ENCODE measurements around the gene CD7. TPM values are rescaled to one million over a fixed set of nuclear protein-coding genes. Genes with fewer than 3 reads are reported as not detected.

CD7 gene
- total RNA-seq, 1 donor from 2014 or later = not detected

GRCh38 chr17:82353484-82353883, 36.1 kb upstream of the CD7 start:
- H3K27ac Mint-ChIP-seq (ENCODE audit: unreplicated experiment) = no peak overlapping the region
- no peaks in the 10 kb centered on the region for H3K36me3 Mint-ChIP-seq (ENCODE audit: low read depth)
- no peaks in the 10 kb centered on the region for H3K9me3 Mint-ChIP-seq (ENCODE audit: low read depth)
- peaks cover 3% of the 10 kb centered on the region for H3K4me1 Mint-ChIP-seq (ENCODE audit: low read depth)
- TF ChIP-seq CTCF (IDR thresholded peaks at IDR 0.05) = no peak
- no peak overlapping the region for H3K4me3 Mint-ChIP-seq (ENCODE audit: unreplicated experiment)
- peaks cover 22% of the 10 kb centered on the region for H3K27me3 Mint-ChIP-seq (ENCODE audit: low read depth)
- no peak for DNase-seq (ENCODE audit: low spot score)

DNA sequence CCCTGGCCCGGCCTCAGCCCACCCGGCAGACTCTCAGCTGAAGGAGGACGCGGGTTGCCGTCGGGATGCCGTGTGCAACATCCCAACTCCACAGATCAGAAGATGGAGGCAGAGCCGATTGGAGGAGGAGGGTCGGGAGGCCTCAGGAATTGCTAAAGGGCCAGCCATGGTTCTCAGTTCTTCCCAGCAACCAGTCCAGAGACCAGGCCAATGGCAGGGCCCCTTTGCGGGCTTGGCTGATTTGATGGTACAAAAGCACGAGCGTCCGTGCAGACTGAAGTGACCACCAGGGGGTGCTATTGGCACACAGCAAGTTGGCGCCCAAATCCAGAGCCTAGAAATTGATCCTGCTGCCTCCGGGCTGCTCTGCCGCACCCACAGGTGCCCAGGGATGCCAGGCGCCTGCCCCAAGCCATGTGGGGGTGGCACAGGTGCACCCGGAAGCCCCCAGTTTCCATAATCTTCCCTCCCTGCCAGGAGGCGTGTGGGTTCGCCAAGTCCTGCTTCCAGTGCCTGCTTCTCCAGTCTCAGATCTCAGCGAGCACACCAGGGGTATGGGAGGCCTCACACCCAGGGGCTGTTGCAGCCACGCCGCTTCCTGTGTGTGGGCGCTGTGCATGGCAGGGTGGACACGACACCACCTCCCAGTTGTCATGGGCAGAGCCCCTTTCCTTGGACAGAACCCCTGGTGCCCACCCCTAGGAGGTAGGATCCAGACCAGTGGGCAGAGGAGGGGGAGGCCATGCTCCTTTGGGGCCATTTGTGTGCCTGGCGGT, 34.5 kb upstream of the CD7 start:
- H3K4me1 Mint-ChIP-seq (ENCODE audit: low read depth) = peaks cover 2% of the 10 kb centered on the region
- H3K27me3 Mint-ChIP-seq (ENCODE audit: low read depth) = peaks cover 19% of the 10 kb centered on the region
- H3K9me3 Mint-ChIP-seq (ENCODE audit: low read depth) = no peaks in the 10 kb centered on the region
- no peak for DNase-seq (ENCODE audit: low spot score)
- H3K4me3 Mint-ChIP-seq (ENCODE audit: unreplicated experiment) = no peak overlapping the region
- H3K36me3 Mint-ChIP-seq (ENCODE audit: low read depth) = no peaks in the 10 kb centered on the region
- peak; percentile 98 for TF ChIP-seq CTCF (IDR thresholded peaks at IDR 0.05)
- H3K27ac Mint-ChIP-seq (ENCODE audit: unreplicated experiment) = no peak overlapping the region

DNA sequence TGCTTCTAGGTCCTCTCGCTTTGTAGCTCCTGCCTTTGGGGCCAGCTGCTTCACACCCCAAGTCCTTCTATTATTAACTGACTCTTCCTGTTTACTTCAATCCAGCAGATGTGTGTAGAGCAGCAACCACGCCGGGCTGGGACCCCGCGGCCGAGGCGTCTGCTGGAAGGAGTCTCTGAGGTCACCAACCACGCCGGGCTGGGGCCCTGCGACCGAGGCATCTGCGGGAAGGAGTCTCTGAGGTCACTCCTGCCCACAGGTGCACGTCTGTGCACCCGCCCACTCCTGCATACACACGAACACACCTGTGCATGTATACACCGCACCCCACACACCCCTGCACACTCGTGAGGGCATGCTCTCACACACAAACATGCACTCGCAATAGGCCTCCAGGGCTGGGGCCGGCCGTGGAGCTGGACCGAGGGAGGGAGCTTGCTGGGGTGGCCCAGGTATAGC, 33.9 kb upstream of the CD7 start:
- H3K27me3 Mint-ChIP-seq (ENCODE audit: low read depth) = peaks cover 24% of the 10 kb centered on the region
- no peak overlapping the region for H3K27ac Mint-ChIP-seq (ENCODE audit: unreplicated experiment)
- peaks cover 2% of the 10 kb centered on the region for H3K4me1 Mint-ChIP-seq (ENCODE audit: low read depth)
- DNase-seq (ENCODE audit: low spot score) = no peak
- H3K9me3 Mint-ChIP-seq (ENCODE audit: low read depth) = no peaks in the 10 kb centered on the region
- TF ChIP-seq CTCF (IDR thresholded peaks at IDR 0.05) = no peak
- no peak overlapping the region for H3K4me3 Mint-ChIP-seq (ENCODE audit: unreplicated experiment)
- no peaks in the 10 kb centered on the region for H3K36me3 Mint-ChIP-seq (ENCODE audit: low read depth)

- H3K4me1 Mint-ChIP-seq (ENCODE audit: low read depth) = peaks cover 2% of the 10 kb centered on the region
- no peak overlapping the region for H3K4me3 Mint-ChIP-seq (ENCODE audit: unreplicated experiment)
- H3K27ac Mint-ChIP-seq (ENCODE audit: unreplicated experiment) = no peak overlapping the region
- peaks cover 22% of the 10 kb centered on the region for H3K27me3 Mint-ChIP-seq (ENCODE audit: low read depth)
- no peak for DNase-seq (ENCODE audit: low spot score)
- no peak for TF ChIP-seq CTCF (IDR thresholded peaks at IDR 0.05)
- H3K9me3 Mint-ChIP-seq (ENCODE audit: low read depth) = no peaks in the 10 kb centered on the region
- no peaks in the 10 kb centered on the region for H3K36me3 Mint-ChIP-seq (ENCODE audit: low read depth)
Measured at GRCh38 chr17:82350182-82351030, 33.0 kb upstream of the CD7 start.

- Mint-ChIP-seq H3K4me3 (ENCODE audit: unreplicated experiment) (no peak overlapping the region), H3K36me3 (ENCODE audit: low read depth) (no peaks in the 10 kb centered on the region), H3K27me3 (ENCODE audit: low read depth) (peaks cover 17% of the 10 kb centered on the region), H3K9me3 (ENCODE audit: low read depth) (no peaks in the 10 kb centered on the region), H3K27ac (ENCODE audit: unreplicated experiment) (no peak overlapping the region), H3K4me1 (ENCODE audit: low read depth) (peaks cover 2% of the 10 kb centered on the region)
- no peak for DNase-seq (ENCODE audit: low spot score)
- TF ChIP-seq CTCF (IDR thresholded peaks at IDR 0.05) = no peak
Measured at GRCh38 chr17:82349287-82349701, 31.9 kb upstream of the CD7 start.
